ENCODE measurements around the gene MACROH2A1.

GRCh38 chr5:135371622-135372232 is 27.3 kb downstream of the MACROH2A1 start:
- no peak for TF ChIP-seq CTCF (IDR thresholded peaks at IDR 0.05; ENCODE audit: insufficient read depth, low read length, poor library complexity, severe bottlenecking)
- no peak for TF ChIP-seq EZH2phosphoT487 (conservative IDR thresholded peaks at IDR 0.05; ENCODE audit: low read length)
